Endothelial cell of umbilical vein (primary cell): ENCODE measurements around the gene TSEN54. TPM values are rescaled to one million over a fixed set of nuclear protein-coding genes. Genes with fewer than 3 reads are reported as not detected.
"Not testable (repeated sequence)": the region's sequence is repeated elsewhere in the genome, so short reads cannot be mapped to it uniquely, and the experiment has no call there.

Experiments
- BruUV-seq: library from RNA; stranded (reverse); fragments of 400-500 nt; replicated peaks from 2 replicates; lab custom pipeline; 2021; lab: Mats Ljungman, UMichigan
- CTCF ChIA-PET: fragments of 300-600, 350-600 bp; sonication (Branson Sonifier 250); formaldehyde crosslinking; loops from one replicate; lab custom pipeline; 2021; ENCODE audit warnings: antibody characterized with exemption, inconsistent platforms; lab: Charles Lee
- POLR2A ChIA-PET: fragments of 300-600, 350-600 bp; sonication (Branson Sonifier 250); formaldehyde crosslinking; loops from one replicate; lab custom pipeline; 2021; ENCODE audit warnings: antibody characterized with exemption, inconsistent platforms; lab: Charles Lee
- DNase-seq: peaks from one replicate; pipeline ENCODE4 v3.0.0-alpha.2; 2011; ENCODE audit warnings: low read depth, low spot score
- FAIRE-seq: peaks from 2 replicates; lab custom pipeline; 2011; peaks lifted over from hg19 to GRCh38; lab: Jason Lieb, UNC
- H2AFZ ChIP-seq: 2 replicates; pipeline ENCODE4 v1.6.0; 2012; ENCODE audit warnings: low read depth, low read length, control low read depth, inconsistent platforms
- H3K27ac ChIP-seq: 2 replicates; pipeline ENCODE4 v1.5.1; 2011; ENCODE audit warnings: low read depth, mild to moderate bottlenecking, control low read depth, low read length, moderate library complexity; ENCODE audit not compliant: insufficient read depth
- H3K27me3 ChIP-seq, 2 experiments: 2 replicates each; pipeline versions ENCODE4 v1.6.0 to v1.6.1; 2011; ENCODE audit warnings: low read length in 2 of 2, mixed read lengths in 1 of 2; ENCODE audit not compliant: control insufficient read depth in 2 of 2, insufficient read depth in 2 of 2
- H3K36me3 ChIP-seq, 2 experiments: 2 replicates in 1 of 2; 3 replicates in 1 of 2; pipeline ENCODE4 v1.5.1; 2011; ENCODE audit warnings: low read length in 2 of 2, mild to moderate bottlenecking in 1 of 2, moderate library complexity in 1 of 2; ENCODE audit not compliant: control insufficient read depth in 2 of 2, insufficient read depth in 2 of 2; ENCODE audit errors: extremely low read depth in 1 of 2
- H3K4me1 ChIP-seq: 3 replicates; pipeline ENCODE4 v1.5.1; 2011; ENCODE audit warnings: mild to moderate bottlenecking, low read length; ENCODE audit not compliant: control insufficient read depth, insufficient read depth; ENCODE audit errors: extremely low read depth
- H3K4me2 ChIP-seq: 2 replicates; pipeline ENCODE4 v1.6.1; 2011; ENCODE audit warnings: low read length, control low read depth, mixed read lengths; ENCODE audit not compliant: insufficient read depth
- H3K4me3 ChIP-seq, 3 experiments: fragments of 200-600 bp in 1 of 3; sonication (generic), shearing (Covaris generic) in 1 of 3; replicated peaks in 1 of 3; 2 replicates each; pipeline ENCODE4 v1.5.1; 2011 to 2016; ENCODE audit warnings: control low read depth in 3 of 3, low read length in 3 of 3, mild to moderate bottlenecking in 2 of 3, inconsistent platforms in 1 of 3, low read depth in 1 of 3, moderate library complexity in 1 of 3; ENCODE audit not compliant: insufficient read depth in 1 of 3
- H3K79me2 ChIP-seq: 2 replicates; pipeline ENCODE4 v1.6.0; 2012; ENCODE audit warnings: low read length, inconsistent platforms; ENCODE audit not compliant: control insufficient read depth, insufficient read depth
- H3K9ac ChIP-seq: replicated peaks from 2 replicates; pipeline ENCODE3; 2011; ENCODE audit warnings: low read length, control low read depth; ENCODE audit not compliant: insufficient read depth; ENCODE audit errors: extremely low read depth
- H3K9me1 ChIP-seq: replicated peaks from 3 replicates; pipeline ENCODE4 v1.6.0; 2011; ENCODE audit warnings: mild to moderate bottlenecking, low read length; ENCODE audit not compliant: control insufficient read depth, insufficient read depth; ENCODE audit errors: extremely low read depth
- H3K9me3 ChIP-seq: replicated peaks from 2 replicates; pipeline ENCODE4 v1.5.1; 2012; ENCODE audit warnings: low read length, inconsistent platforms; ENCODE audit not compliant: control insufficient read depth, insufficient read depth
- H4K20me1 ChIP-seq: replicated peaks from 2 replicates; pipeline ENCODE3; 2011; ENCODE audit warnings: mild to moderate bottlenecking, low read length; ENCODE audit not compliant: control insufficient read depth, insufficient read depth; ENCODE audit errors: extremely low read depth
- EZH2 ChIP-seq: IDR thresholded peaks from 2 replicates; pipeline ENCODE4 v1.6.1; 2012; ENCODE audit warnings: borderline replicate concordance, low read depth, mild to moderate bottlenecking, moderate library complexity, low read length, inconsistent platforms; ENCODE audit not compliant: severe bottlenecking
- FOS ChIP-seq: IDR thresholded peaks from 2 replicates; pipeline ENCODE4 v1.6.1; 2011; ENCODE audit warnings: mild to moderate bottlenecking, low read length, moderate library complexity, borderline replicate concordance; ENCODE audit not compliant: insufficient read depth
- GATA2 ChIP-seq: IDR thresholded peaks from 2 replicates; pipeline ENCODE4 v1.7.0; 2011; ENCODE audit warnings: low read depth, mild to moderate bottlenecking, moderate library complexity, mixed read lengths, low read length; ENCODE audit not compliant: insufficient read length, insufficient read depth
- JUN ChIP-seq: IDR thresholded peaks from 2 replicates; pipeline ENCODE4 v1.6.1; 2011; ENCODE audit warnings: borderline replicate concordance, low read depth; ENCODE audit not compliant: insufficient read length, insufficient read depth
- MAX ChIP-seq: IDR thresholded peaks from 2 replicates; pipeline ENCODE4 v1.6.1; 2011; ENCODE audit not compliant: insufficient read depth, insufficient read length
- MYC ChIP-seq: IDR thresholded peaks from one replicate; pipeline ENCODE4 v1.6.1; 2011; ENCODE audit warnings: mild to moderate bottlenecking, low read depth, low read length
- POLR2A ChIP-seq: IDR thresholded peaks from 2 replicates; pipeline ENCODE4 v1.6.1; 2012; ENCODE audit warnings: low read depth, mild to moderate bottlenecking, control low read depth, low read length
- POLR2AphosphoS5 ChIP-seq: IDR thresholded peaks from 2 replicates; pipeline ENCODE4 v1.6.1; 2012; ENCODE audit warnings: low read depth, mild to moderate bottlenecking, control low read depth, low read length, moderate library complexity; ENCODE audit not compliant: insufficient read depth
- dilution Hi-C: fragments of 300-500 bp; cut with MboI; formaldehyde crosslinking; loops from one replicate; pipeline ENCODE4 v1.15.0; 2019; ENCODE audit warnings: low sequenced_read_pairs; ENCODE audit not compliant: extremely low pct_ligation_motif_present
- intact Hi-C: fragments of 100-400 bp; cut with micrococcal nuclease; formaldehyde crosslinking; loops from one replicate; pipeline ENCODE4 v1.10.0; 2022
- polyA plus RNA-seq, 4 experiments: library from polyadenylated mRNA; depleted of rRNA in 3 of 4; stranded (reverse) in 3 of 4; unstranded in 1 of 4; fragments of >200 nt; gene quantifications; 2 replicates each; pipeline versions ENCODE4 v1.2.1 to v1.2.3, GENCODE V29; 2011 to 2012; ENCODE audit warnings: missing spikeins in 1 of 4
- total RNA-seq: library from RNA; stranded (reverse); gene quantifications from 2 replicates; pipeline ENCODE4 v1.2.3, GENCODE V29; 2021
- TF ChIP-seq, protein P1 (sequence below), 2 donors: IDR thresholded peaks; 1 replicate in 1 of 2; 2 replicates in 1 of 2; pipeline ENCODE4 v1.5.1; 2011; ENCODE audit warnings: low read length in 2 of 2, mild to moderate bottlenecking in 2 of 2, moderate library complexity in 2 of 2, control low read depth in 1 of 2, inconsistent platforms in 1 of 2, low read depth in 1 of 2; ENCODE audit not compliant: insufficient read depth in 1 of 2; ENCODE audit errors: extremely low read depth in 1 of 2

Gene TSEN54
- total and polyA plus RNA-seq, 2 donors (not counting 3 experiments of a cell fraction or from before 2014, with no cell fraction given) = 22.3 to 26.3 TPM

DNA sequence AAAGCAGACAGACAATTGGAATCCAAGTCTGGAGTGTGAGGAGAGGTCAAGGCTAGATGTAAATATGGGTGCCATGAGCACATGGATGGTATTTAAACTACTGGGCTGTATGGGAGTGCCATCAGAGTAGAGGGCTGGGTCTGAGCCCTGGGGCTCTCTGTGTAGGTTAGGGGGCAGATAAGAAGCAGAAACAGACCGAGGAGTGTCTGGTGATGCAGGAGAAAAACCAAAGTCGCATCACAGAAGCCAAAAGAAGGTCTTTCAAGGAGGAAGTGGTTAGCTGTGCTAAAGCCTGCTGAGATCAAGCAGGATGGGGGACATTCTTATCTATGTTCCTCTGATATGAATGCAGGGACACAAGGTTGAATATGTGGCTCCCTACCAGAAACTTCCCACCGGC, 1.9 kb downstream of the TSEN54 start:
- Histone ChIP-seq H3K27me3 (no peaks in the 10 kb centered on the region), H3K9me1 (no peaks in the 10 kb centered on the region), H3K4me3 (no peak overlapping the region), H3K4me1 (peaks cover 24% of the 10 kb centered on the region), H3K36me3 (peaks cover 0 to 2% of the 10 kb centered on the region in 2 experiments), H3K4me2 (no peak overlapping the region), H2AFZ (no peak overlapping the region), H3K9me3 (no peaks in the 10 kb centered on the region), H3K27ac (no peak overlapping the region), H3K79me2 (peaks cover 18% of the 10 kb centered on the region), H4K20me1 (no peaks in the 10 kb centered on the region), H3K9ac (no peak overlapping the region)
- dilution Hi-C loops = no loop called here
- BruUV-seq = no TSS peak
- TF ChIP-seq POLR2A = no peak
- CTCF ChIA-PET = no interaction called here
- POLR2A ChIA-PET = no interaction called here
- no peak for DNase-seq
- no peak for FAIRE-seq
- intact Hi-C loops = loop anchor here (10.0 kb wide), 1 partner anchor 473 kb away; the partner anchor contains the start of genes ATP5PD and KCTD2

DNA sequence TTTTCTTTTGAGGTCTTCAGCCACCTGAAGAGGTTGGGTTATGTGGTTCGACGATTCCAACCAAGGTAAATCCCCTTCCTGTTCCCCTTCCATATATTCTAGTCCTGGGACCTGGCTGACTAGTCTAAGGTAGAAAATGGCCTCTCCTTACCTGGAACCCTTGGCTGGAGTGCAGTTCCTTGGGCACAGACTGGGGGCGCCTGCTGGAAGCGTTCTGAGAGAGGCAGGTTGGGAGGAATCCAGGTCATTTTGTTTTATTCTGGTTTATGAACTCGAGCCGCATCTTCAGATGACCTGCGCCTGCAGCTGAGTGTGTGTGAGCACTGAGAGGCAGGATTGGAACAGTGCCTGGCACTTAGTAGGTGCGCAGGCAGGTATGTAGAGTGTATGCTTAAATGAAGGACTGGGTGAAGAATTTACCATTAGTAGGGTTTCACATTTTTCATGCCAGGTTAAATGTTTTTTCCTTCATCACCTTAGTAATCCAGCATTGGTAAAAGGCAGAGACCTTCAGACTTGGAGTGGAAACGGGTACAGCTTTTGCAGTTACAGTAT, 2.7 kb downstream of the TSEN54 start:
- DNase-seq (no peak), FAIRE-seq (no peak)
- no peak overlapping the region for H2AFZ ChIP-seq
- no peak overlapping the region for H3K9ac ChIP-seq
- BruUV-seq = no TSS peak
- no peak overlapping the region for H3K4me3 ChIP-seq
- dilution Hi-C loops = no loop called here
- intact Hi-C loops = loop anchor here (10.0 kb wide), 1 partner anchor 474 kb away; the partner anchor contains the start of genes ATP5PD and KCTD2
- no peaks in the 10 kb centered on the region for H4K20me1 ChIP-seq
- H3K79me2 ChIP-seq = peaks cover 9% of the 10 kb centered on the region
- no peaks in the 10 kb centered on the region for H3K9me1 ChIP-seq
- H3K27me3 ChIP-seq = no peaks in the 10 kb centered on the region
- no peaks in the 10 kb centered on the region for H3K9me3 ChIP-seq
- H3K27ac ChIP-seq = no peak overlapping the region
- H3K36me3 ChIP-seq = peaks cover 0 to 2% of the 10 kb centered on the region in 2 experiments
- POLR2A ChIA-PET = no interaction called here
- CTCF ChIA-PET = no interaction called here
- H3K4me2 ChIP-seq = no peak overlapping the region
- TF ChIP-seq POLR2A = no peak
- TF ChIP-seq FOS = no peak
- TF ChIP-seq MYC = no peak
- TF ChIP-seq MAX = no peak
- TF ChIP-seq, protein P1, sequence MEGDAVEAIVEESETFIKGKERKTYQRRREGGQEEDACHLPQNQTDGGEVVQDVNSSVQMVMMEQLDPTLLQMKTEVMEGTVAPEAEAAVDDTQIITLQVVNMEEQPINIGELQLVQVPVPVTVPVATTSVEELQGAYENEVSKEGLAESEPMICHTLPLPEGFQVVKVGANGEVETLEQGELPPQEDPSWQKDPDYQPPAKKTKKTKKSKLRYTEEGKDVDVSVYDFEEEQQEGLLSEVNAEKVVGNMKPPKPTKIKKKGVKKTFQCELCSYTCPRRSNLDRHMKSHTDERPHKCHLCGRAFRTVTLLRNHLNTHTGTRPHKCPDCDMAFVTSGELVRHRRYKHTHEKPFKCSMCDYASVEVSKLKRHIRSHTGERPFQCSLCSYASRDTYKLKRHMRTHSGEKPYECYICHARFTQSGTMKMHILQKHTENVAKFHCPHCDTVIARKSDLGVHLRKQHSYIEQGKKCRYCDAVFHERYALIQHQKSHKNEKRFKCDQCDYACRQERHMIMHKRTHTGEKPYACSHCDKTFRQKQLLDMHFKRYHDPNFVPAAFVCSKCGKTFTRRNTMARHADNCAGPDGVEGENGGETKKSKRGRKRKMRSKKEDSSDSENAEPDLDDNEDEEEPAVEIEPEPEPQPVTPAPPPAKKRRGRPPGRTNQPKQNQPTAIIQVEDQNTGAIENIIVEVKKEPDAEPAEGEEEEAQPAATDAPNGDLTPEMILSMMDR (IDR thresholded peaks at IDR 0.05; ENCODE audit: extremely low read depth in 1 of 2, insufficient read depth in 1 of 2, low read depth in 1 of 2, low read length in 2 of 2) = no peak
- no peak for TF ChIP-seq POLR2AphosphoS5
- TF ChIP-seq GATA2 = no peak
- TF ChIP-seq JUN = no peak
- no peak for TF ChIP-seq EZH2
- peaks cover 16% of the 10 kb centered on the region for H3K4me1 ChIP-seq

GRCh38 chr17:75520413-75520812, 4.1 kb downstream of the TSEN54 start:
- CTCF ChIA-PET, H3K9me3 ChIP-seq, POLR2A ChIA-PET, FAIRE-seq, H3K9me1 ChIP-seq, H3K4me2 ChIP-seq, DNase-seq, BruUV-seq, H3K36me3 ChIP-seq, H3K27ac ChIP-seq, H3K79me2 ChIP-seq, H3K4me3 ChIP-seq, intact Hi-C loops, H3K27me3 ChIP-seq, H3K4me1 ChIP-seq, dilution Hi-C loops, H3K9ac ChIP-seq, H4K20me1 ChIP-seq, H2AFZ ChIP-seq: not testable (repeated sequence)
